Activated CD4-positive, alpha-beta T cell treated with anti-CD3 and anti-CD28 coated beads, Interleukin-2, amount 50 U/mL, for 1 hour (primary cell): ENCODE data around the gene CCNYL1.
"Not testable (repeated sequence)": the region's sequence is repeated elsewhere in the genome, so short reads cannot be mapped to it uniquely, and the experiment has no call there.

Experiments
- DNase-seq: peaks from one replicate; pipeline ENCODE4 v3.0.0-alpha.2; 2020

Gene CCNYL1

GRCh38 chr2:207743514-207743913 is 32.1 kb downstream of the CCNYL1 start:
- no peak for DNase-seq

- no peak for DNase-seq
Observed at GRCh38 chr2:207744050-207744449, 32.6 kb downstream of the CCNYL1 start.

DNA sequence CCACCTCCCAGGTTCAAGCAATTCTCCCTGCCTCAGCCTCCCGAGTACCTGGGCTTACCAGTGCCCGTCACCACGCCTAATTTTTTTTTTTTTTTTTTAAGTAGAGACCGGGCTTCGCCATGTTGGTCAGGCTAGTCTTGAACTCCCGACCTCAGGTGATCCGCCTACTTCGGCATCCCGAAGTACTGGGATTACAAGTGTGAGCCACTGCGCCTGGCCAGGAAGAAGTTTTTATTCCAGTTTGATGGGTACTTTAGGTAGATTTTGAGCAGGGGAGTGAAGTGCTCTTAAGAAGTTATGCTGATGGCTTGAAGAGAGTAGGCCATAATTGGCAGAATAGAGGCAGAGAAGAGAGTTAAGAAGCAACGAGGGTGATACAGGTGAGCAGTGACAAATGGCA is 33.0 kb downstream of the CCNYL1 start:
- no peak for DNase-seq

DNA sequence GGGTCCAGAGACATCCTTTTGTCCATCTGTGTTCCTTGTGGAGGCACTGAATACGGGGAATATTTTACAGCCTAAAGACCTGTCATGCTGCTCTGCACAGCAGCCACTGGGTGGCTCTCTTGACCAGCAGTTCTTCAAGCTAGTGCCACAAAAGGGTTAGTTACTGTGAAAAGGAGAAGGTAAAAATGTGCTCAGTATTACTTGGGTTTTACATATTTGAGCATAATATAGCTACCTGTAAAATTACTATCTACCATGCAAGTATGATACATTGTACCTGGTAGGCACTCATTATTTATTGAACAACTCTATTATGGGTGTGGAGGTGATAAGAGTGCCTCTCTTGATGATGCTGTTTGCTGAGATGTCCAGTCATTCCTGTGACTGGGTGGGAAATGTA is 34.7 kb downstream of the CCNYL1 start:
- DNase-seq, result peak; percentile 35

- no peak for DNase-seq
Observed at GRCh38 chr2:207747653-207748560, 36.5 kb downstream of the CCNYL1 start.

GRCh38 chr2:207748993-207749392 is 37.6 kb downstream of the CCNYL1 start:
- DNase-seq, result no peak

DNA sequence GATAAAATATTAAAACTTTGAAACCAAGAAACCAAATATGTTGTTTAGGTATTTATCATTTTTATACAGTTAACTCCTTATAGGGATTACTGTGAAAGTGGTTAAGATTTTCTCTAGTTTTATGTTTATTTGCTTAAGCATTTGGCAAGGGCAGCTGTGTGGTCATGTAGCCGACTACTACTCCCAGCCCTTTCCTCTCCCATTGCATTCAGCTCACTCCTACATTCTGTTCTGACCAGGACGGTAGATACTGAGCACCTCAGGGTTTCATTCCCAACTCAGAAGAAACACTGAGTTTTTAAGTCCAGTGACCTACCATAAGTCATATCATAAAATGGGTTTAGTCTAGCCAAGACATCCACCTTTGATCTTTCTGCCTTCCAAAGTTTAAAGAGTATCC is 38.4 kb downstream of the CCNYL1 start:
- DNase-seq, result no peak

DNA sequence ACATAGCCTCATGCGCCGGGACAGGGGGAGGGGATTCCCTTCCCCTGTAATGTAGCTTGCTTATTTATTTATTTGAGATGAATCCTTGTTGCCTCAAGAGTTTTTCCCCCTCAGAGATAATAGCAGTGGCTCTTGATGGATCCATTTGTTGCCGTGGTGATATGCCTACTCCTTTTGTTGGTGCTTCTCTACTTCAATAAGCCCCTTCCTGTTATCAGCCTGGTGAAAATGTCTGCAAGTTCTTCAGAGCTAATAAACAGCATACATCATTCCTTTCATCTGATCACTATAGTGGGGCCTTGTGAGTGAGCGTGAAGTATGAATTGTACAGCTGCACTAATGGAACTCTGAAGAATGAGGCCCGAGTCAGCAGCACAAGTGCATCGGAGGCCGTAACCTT is 38.9 kb downstream of the CCNYL1 start:
- no peak for DNase-seq

DNA sequence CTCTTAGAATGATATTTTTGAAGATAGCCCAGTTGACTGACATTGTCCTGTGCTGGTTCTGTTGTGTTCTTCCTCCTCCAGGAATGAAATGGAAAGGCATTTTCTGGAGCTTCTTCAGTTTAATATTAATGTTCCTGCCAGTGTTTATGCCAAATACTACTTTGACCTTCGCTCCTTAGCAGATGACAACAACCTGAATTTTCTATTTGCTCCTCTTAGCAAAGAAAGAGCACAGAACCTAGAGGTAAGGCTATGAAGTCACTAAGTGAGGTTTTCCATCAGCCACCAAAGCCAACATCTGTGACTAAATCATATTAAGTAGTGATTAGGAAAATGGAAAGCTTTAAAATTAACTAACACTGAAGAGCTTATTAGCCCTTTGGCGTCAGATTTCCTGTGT is 39.4 kb downstream of the CCNYL1 start:
- no peak for DNase-seq

- DNase-seq, result not testable (repeated sequence)
Observed at GRCh38 chr2:207753688-207754087, 42.2 kb downstream of the CCNYL1 start.

GRCh38 chr2:207754498-207755383 is 43.3 kb downstream of the CCNYL1 start:
- no peak for DNase-seq

GRCh38 chr2:207758025-207758424 is 46.6 kb downstream of the CCNYL1 start:
- no peak for DNase-seq

DNA sequence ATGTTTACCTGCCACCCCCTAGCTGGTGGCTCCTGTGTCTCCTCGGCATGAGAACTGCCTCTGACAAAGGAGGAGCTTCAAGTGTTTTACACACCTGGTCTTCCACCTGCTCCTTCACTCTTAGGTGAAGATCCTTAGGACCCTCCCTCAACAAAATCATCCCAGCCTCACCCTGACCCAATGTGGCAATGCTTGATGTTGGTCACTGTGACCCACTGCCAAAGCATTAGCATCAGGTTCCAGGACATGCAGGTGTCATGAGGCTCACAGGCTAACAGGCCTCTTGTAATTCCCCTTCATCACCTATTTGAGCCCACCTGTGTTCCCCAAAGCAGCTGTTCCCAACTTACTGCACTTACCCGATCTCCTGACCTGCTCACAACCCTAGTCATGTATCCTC is 48.5 kb downstream of the CCNYL1 start:
- no peak for DNase-seq

GRCh38 chr2:207760453-207760852 is 49.0 kb downstream of the CCNYL1 start:
- no peak for DNase-seq

DNA sequence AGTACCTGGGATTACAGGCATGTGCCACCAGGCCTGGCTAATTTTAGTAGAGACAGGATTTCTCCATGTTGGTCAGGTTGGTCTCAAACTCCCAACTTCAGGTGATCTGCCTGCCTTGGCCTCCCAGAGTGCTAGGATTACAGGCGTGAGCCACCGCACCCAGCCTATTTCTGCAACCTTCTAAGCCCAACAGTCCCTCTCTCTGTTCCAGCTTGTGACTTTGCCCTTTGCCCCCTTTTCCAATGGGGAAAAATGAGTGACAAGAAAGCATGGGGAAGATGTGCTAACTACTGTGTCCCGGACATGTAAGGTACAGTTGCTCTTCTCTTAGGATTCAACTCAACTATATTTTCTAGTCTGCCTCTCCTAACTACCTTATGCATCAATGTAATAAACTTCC is 50.0 kb downstream of the CCNYL1 start:
- not testable (repeated sequence) for DNase-seq

DNA sequence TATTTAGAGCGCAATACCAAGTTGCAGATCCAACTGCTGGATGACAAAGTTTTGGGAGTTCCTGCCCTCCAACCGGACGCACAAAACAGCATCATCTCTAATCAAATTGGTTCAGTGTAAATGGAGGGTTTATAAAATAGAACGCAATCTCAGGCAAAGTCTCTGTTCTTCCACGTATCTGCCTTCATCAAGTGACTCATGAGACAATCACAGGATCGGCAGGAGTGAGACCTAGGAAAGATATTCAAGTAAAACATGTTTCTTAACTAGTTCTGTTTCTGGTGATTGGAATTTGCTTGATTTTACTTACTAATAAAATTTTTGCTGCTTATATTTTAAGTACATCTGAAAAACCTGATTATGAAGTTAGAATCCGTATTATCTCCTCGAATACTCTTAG is 50.7 kb downstream of the CCNYL1 start:
- DNase-seq, result no peak

DNA sequence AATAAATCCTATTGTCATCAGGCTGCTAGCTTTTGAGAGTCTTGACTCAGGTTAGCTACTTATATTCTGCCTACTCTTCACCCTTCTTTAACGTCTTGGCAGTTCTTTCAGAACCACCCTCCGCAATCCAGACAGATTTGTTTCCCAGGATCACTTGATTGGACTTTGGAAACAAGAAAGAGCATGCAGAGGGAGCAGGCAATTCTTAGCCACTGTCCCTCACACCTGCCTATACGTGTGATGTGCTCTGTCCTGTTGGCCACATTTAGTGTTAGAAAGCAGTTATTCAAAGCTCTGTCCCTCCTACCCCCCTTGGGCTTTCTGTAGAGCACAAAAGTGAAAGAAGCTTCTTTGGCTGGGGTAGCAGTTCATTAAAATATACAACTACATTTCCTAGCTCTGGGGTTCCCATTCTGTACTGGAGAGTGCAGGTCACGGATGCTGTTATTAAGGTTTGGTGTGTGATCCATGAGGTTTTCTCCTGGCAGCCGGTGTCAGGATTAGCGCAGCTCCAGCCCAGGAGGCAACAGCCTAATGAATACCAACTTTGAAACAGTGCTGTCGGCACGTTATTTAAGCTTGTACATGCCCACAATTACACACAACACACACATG is 52.0 kb downstream of the CCNYL1 start:
- no peak for DNase-seq

GRCh38 chr2:207764096-207764630 is 52.7 kb downstream of the CCNYL1 start:
- no peak for DNase-seq

DNA sequence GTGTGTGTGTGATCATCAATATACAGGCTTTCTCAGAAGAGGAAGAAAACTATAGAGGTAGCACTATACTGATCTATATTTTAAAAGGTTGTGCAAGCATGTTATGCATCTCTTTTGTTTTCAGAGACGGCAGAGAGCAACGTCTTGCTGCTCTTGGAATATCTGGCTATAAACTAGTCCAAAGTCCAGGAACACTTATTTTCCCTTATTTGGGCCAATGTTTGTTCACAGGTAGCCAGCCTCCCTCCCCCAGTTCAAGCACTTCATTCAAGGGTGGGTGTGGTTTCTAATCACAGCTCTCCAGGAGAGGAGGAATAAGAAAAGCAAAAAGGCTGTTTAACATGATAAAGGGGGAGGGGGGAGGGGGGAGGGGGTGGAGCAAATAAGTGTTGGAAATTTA is 54.1 kb downstream of the CCNYL1 start:
- no peak for DNase-seq

GRCh38 chr2:207766041-207766551 is 54.7 kb downstream of the CCNYL1 start:
- no peak for DNase-seq

- DNase-seq, result no peak
Observed at GRCh38 chr2:207766697-207767460, 55.4 kb downstream of the CCNYL1 start.
